H1 (cell line): ENCODE results near the gene FBXO5. TPM values are rescaled to one million over a fixed set of nuclear protein-coding genes. Genes with fewer than 3 reads are reported as not detected.

Source experiments
- CTCF ChIA-PET: fragments of 300-600 bp; sonication (Branson Sonifier 250); formaldehyde crosslinking; loops from one replicate; lab custom pipeline; 2021; ENCODE audit not compliant: partially characterized antibody; lab: Charles Lee
- POLR2A ChIA-PET: fragments of 300-600 bp; sonication (Branson Sonifier 250); formaldehyde crosslinking; loops from one replicate; lab custom pipeline; 2021; ENCODE audit warnings: inconsistent platforms; ENCODE audit not compliant: partially characterized antibody; lab: Charles Lee
- DNase-seq, 2 experiments: peaks; one replicate each; pipeline versions ENCODE4 v3.0.0 to v3.0.0-alpha.2; 2010 to 2022; ENCODE audit warnings: low spot score in 2 of 2, low read depth in 1 of 2, mixed read lengths in 1 of 2
- FAIRE-seq: peaks from 2 replicates; lab custom pipeline; 2011; peaks lifted over from hg19 to GRCh38; lab: Jason Lieb, UNC
- H2AFZ ChIP-seq: 2 replicates; pipeline ENCODE4 v1.8.1; 2012; ENCODE audit warnings: low read length, inconsistent platforms
- H2AK5ac ChIP-seq: 2 replicates; pipeline ENCODE4 v1.6.1; 2013; ENCODE audit warnings: low read depth, low read length
- H2BK120ac ChIP-seq: replicated peaks from 2 replicates; pipeline ENCODE3; 2013; ENCODE audit warnings: low read depth, low read length, inconsistent platforms
- H2BK12ac ChIP-seq: 2 replicates; pipeline ENCODE4 v1.6.1; 2013; ENCODE audit warnings: low read depth, low read length
- H2BK15ac ChIP-seq: 2 replicates; pipeline ENCODE4 v1.6.1; 2013; ENCODE audit warnings: low read length
- H2BK20ac ChIP-seq: 2 replicates; pipeline ENCODE4 v1.6.1; 2013; ENCODE audit warnings: low read length
- H2BK5ac ChIP-seq: 2 replicates; pipeline ENCODE4 v1.6.1; 2013; ENCODE audit warnings: low read depth, low read length
- H3K14ac ChIP-seq: 2 replicates; pipeline ENCODE4 v1.6.1; 2013; ENCODE audit warnings: inconsistent platforms; ENCODE audit not compliant: insufficient read length
- H3K18ac ChIP-seq: 2 replicates; pipeline ENCODE4 v1.6.1; 2013; ENCODE audit warnings: low read length; ENCODE audit errors: extremely low read depth
- H3K23ac ChIP-seq: 2 replicates; pipeline ENCODE4 v1.6.1; 2013; ENCODE audit warnings: inconsistent platforms; ENCODE audit not compliant: insufficient read length
- H3K23me2 ChIP-seq: 2 replicates; pipeline ENCODE4 v1.6.1; 2013; ENCODE audit warnings: low read depth, low read length
- H3K27ac ChIP-seq: 2 replicates; pipeline ENCODE4 v1.6.1; 2011; ENCODE audit warnings: low read depth, low read length, inconsistent platforms
- H3K27me3 ChIP-seq, 4 experiments: replicated peaks in 1 of 4; 1 replicate in 1 of 4; 2 replicates in 3 of 4; pipeline versions ENCODE4 v1.6.1 to v1.8.1; 2011 to 2013; ENCODE audit warnings: low read length in 3 of 4, mild to moderate bottlenecking in 3 of 4, inconsistent platforms in 2 of 4, mixed read lengths in 2 of 4, moderate library complexity in 1 of 4; ENCODE audit not compliant: control insufficient read depth in 3 of 4, insufficient read depth in 3 of 4; ENCODE audit errors: extremely low read depth in 1 of 4
- H3K36me3 ChIP-seq, 4 experiments: 2 replicates each; pipeline versions ENCODE4 v1.6.1 to v1.8.1; 2011 to 2013; ENCODE audit warnings: mild to moderate bottlenecking in 4 of 4, low read length in 3 of 4, moderate library complexity in 2 of 4, control low read depth in 1 of 4, inconsistent platforms in 1 of 4; ENCODE audit not compliant: insufficient read depth in 4 of 4, control insufficient read depth in 2 of 4
- H3K4ac ChIP-seq: replicated peaks from 2 replicates; pipeline ENCODE3; 2013; ENCODE audit warnings: low read length, low read depth, mixed read lengths, inconsistent platforms; ENCODE audit not compliant: insufficient read length
- H3K4me1 ChIP-seq, 4 experiments: replicated peaks in 1 of 4; 1 replicate in 1 of 4; 2 replicates in 3 of 4; pipeline versions ENCODE4 v1.6.1 to v1.8.1; 2011 to 2013; ENCODE audit warnings: low read length in 3 of 4, inconsistent platforms in 2 of 4, mixed read lengths in 1 of 4; ENCODE audit not compliant: insufficient read depth in 4 of 4, control insufficient read depth in 3 of 4
- H3K4me2 ChIP-seq, 2 experiments: 2 replicates each; pipeline versions ENCODE4 v1.6.1 to v1.8.1; 2011 to 2013; ENCODE audit warnings: low read depth in 2 of 2, low read length in 2 of 2, control low read depth in 1 of 2, inconsistent platforms in 1 of 2, mild to moderate bottlenecking in 1 of 2; ENCODE audit not compliant: insufficient read depth in 1 of 2
- H3K4me3 ChIP-seq, 4 experiments: fragments of 200-600, 300-600 bp in 1 of 4; sonication (generic), shearing (Covaris generic), sonication (Bioruptor Twin) in 1 of 4; 2 replicates each; pipeline versions ENCODE4 v1.5.1 to v1.8.1; 2011 to 2016; ENCODE audit warnings: low read length in 4 of 4, low read depth in 3 of 4, control low read depth in 2 of 4, inconsistent platforms in 2 of 4, mild to moderate bottlenecking in 2 of 4, mixed read lengths in 1 of 4, moderate library complexity in 1 of 4; ENCODE audit not compliant: insufficient read depth in 2 of 4; ENCODE audit errors: extremely low read depth in 1 of 4
- H3K56ac ChIP-seq: replicated peaks from 2 replicates; pipeline ENCODE3; 2013; ENCODE audit warnings: low read depth, mild to moderate bottlenecking, mixed read lengths, low read length, inconsistent platforms; ENCODE audit not compliant: insufficient read length
- H3K79me1 ChIP-seq: 2 replicates; pipeline ENCODE4 v1.6.1; 2013; ENCODE audit warnings: low read depth, low read length, control low read depth
- H3K79me2 ChIP-seq, 2 experiments: 2 replicates each; pipeline versions ENCODE4 v1.6.1 to v1.8.1; 2012 to 2013; ENCODE audit warnings: low read length in 2 of 2, mild to moderate bottlenecking in 2 of 2, inconsistent platforms in 1 of 2; ENCODE audit not compliant: insufficient read depth in 2 of 2, control insufficient read depth in 1 of 2
- H3K9ac ChIP-seq, 4 experiments: replicated peaks in 1 of 4; 1 replicate in 1 of 4; 2 replicates in 3 of 4; pipeline versions ENCODE4 v1.6.1 to v1.8.1; 2011 to 2013; ENCODE audit warnings: low read depth in 3 of 4, low read length in 3 of 4, control low read depth in 2 of 4, mild to moderate bottlenecking in 2 of 4, moderate library complexity in 2 of 4, inconsistent platforms in 1 of 4; ENCODE audit errors: extremely low read depth in 1 of 4
- H3K9me3 ChIP-seq, 2 experiments: 2 replicates each; pipeline versions ENCODE4 v1.6.1 to v1.8.1; 2012 to 2013; ENCODE audit warnings: mild to moderate bottlenecking in 2 of 2, moderate library complexity in 2 of 2, control low read depth in 1 of 2, inconsistent platforms in 1 of 2, low read depth in 1 of 2, low read length in 1 of 2, mixed read lengths in 1 of 2; ENCODE audit not compliant: insufficient read depth in 2 of 2
- H4K20me1 ChIP-seq, 2 experiments: replicated peaks in 1 of 2; 2 replicates each; pipeline versions ENCODE3 to v1.8.1; 2011 to 2013; ENCODE audit warnings: inconsistent platforms in 2 of 2, low read length in 2 of 2, mild to moderate bottlenecking in 1 of 2; ENCODE audit not compliant: insufficient read depth in 2 of 2, control insufficient read depth in 1 of 2
- H4K5ac ChIP-seq: 2 replicates; pipeline ENCODE4 v1.6.1; 2013; ENCODE audit warnings: low read length, low read depth, mixed read lengths, inconsistent platforms; ENCODE audit not compliant: insufficient read length
- H4K8ac ChIP-seq: 2 replicates; pipeline ENCODE4 v1.8.0; 2013; ENCODE audit warnings: mild to moderate bottlenecking, moderate library complexity, low read length, inconsistent platforms; ENCODE audit not compliant: insufficient read depth; ENCODE audit errors: extremely low read depth
- H4K91ac ChIP-seq: replicated peaks from 2 replicates; pipeline ENCODE3; 2013; ENCODE audit warnings: low read length, mixed read lengths, inconsistent platforms; ENCODE audit not compliant: insufficient read length
- CTBP2 ChIP-seq: IDR thresholded peaks from 2 replicates; pipeline ENCODE4 v1.7.0; 2011; ENCODE audit warnings: borderline replicate concordance, mild to moderate bottlenecking, moderate library complexity, mixed read lengths, low read length; ENCODE audit not compliant: insufficient read depth, insufficient read length
- RAD21 ChIP-seq, 2 experiments: IDR thresholded peaks in 1 of 2; conservative IDR thresholded peaks in 1 of 2; 2 replicates each; pipeline ENCODE4 v1.6.1; 2011; ENCODE audit warnings: low read depth in 2 of 2, low read length in 2 of 2, improper control_type of control experiment in 1 of 2, inconsistent platforms in 1 of 2, mild to moderate bottlenecking in 1 of 2, moderate library complexity in 1 of 2
- SIRT6 ChIP-seq: IDR thresholded peaks from one replicate; pipeline ENCODE4 v1.7.1; 2012; ENCODE audit warnings: low read length, inconsistent platforms
- WGBS, 2 experiments: shearing (Covaris generic) in 1 of 2; methylation state at CpG; one replicate each; pipeline versions ENCODE4 v1.1.6 to v1.1.7; 2013 to 2015; ENCODE audit warnings: low lambda C conversion rate in 2 of 2, mixed read lengths in 2 of 2, inconsistent platforms in 1 of 2, low coverage in 1 of 2, missing lambda C conversion rate in 1 of 2; ENCODE audit not compliant: insufficient replicate concordance in 2 of 2, insufficient coverage in 1 of 2, insufficient read length in 1 of 2; ENCODE audit errors: extremely low coverage in 1 of 2, missing lambda C conversion rate in 1 of 2; 5-methylcytosine and 5-hydroxymethylcytosine counted together
- polyA plus RNA-seq, 7 experiments: library from polyadenylated mRNA; depleted of rRNA in 3 of 7; stranded (reverse) in 5 of 7; unstranded in 2 of 7; fragments of >200 nt in 5 of 7; fragments of 200-250 nt in 2 of 7; gene quantifications; 1 replicate in 5 of 7; 2 replicates in 1 of 7; 4 replicates in 1 of 7; pipeline versions ENCODE4 v1.2.1 to v1.2.3, GENCODE V29; 2011 to 2013; ENCODE audit warnings: missing spikeins in 2 of 7, mixed read lengths in 2 of 7
- total RNA-seq: library from RNA; stranded (reverse); fragmentation: NEBNext Ultra II Directional; extraction: Animal tissue kit (Norgen Biotek cat#: 25700); gene quantifications from 2 replicates; pipeline ENCODE4 v1.2.1, GENCODE V29; 2021
- TF ChIP-seq, protein P1 (sequence below), 3 experiments: IDR thresholded peaks; 1 replicate in 2 of 3; 2 replicates in 1 of 3; pipeline versions ENCODE4 v1.5.1 to v1.6.1; 2011; ENCODE audit warnings: low read length in 3 of 3, mild to moderate bottlenecking in 3 of 3, inconsistent platforms in 2 of 3, low read depth in 1 of 3, moderate library complexity in 1 of 3; ENCODE audit not compliant: insufficient read depth in 1 of 3; ENCODE audit errors: control extremely low read depth in 1 of 3

Gene FBXO5
- total and polyA plus RNA-seq, 2 of the 8 experiments (the other 6 are each of a cell fraction or from before 2014, with no cell fraction given): 13.7 to 55.1 TPM

DNA sequence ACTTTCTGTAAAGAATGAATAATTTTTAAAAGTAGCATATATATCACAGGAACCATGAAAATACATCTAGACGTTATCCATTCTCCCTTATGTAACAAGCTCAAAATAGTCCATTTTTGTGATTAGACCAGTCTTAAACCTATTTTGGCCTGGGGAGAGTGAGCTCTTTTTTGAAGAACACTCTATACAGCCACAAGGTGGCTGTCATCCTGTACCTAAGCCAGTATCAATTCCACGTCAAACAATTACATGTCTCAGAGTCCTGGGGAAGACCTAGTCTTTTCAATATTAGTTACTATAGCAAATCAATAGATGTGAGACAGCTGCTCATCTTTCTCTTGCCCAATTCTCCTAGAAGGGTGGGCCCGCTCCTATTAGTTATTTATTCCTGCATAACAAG is 28.4 kb downstream of the FBXO5 start:
- Histone ChIP-seq H3K79me1 (no peaks in the 10 kb centered on the region), H3K23ac (no peak overlapping the region), H2AK5ac (no peak overlapping the region), H2BK5ac (no peak overlapping the region), H2BK120ac (no peak overlapping the region), H3K18ac (no peak overlapping the region), H2BK12ac (no peak overlapping the region), H2BK15ac (no peak overlapping the region), H3K36me3 (no peaks in the 10 kb centered on the region), H3K4ac (no peak overlapping the region), H3K4me1 (peaks cover 0 to 4% (median 0%) of the 10 kb centered on the region in 4 experiments; a peak in 1 of 7 replicates), H4K8ac (no peak overlapping the region), H3K23me2 (no peaks in the 10 kb centered on the region), H4K20me1 (no peaks in the 10 kb centered on the region), H3K27ac (no peak overlapping the region), H3K4me3 (no peak overlapping the region), H4K5ac (no peak overlapping the region), H2BK20ac (no peak overlapping the region), H3K27me3 (no peaks in the 10 kb centered on the region), H3K4me2 (no peak overlapping the region), H3K9me3 (no peaks in the 10 kb centered on the region; a peak in 1 of 4 replicates), H2AFZ (no peak overlapping the region), H3K79me2 (no peaks in the 10 kb centered on the region), H3K9ac (no peak overlapping the region), H3K14ac (no peak overlapping the region), H3K56ac (no peak overlapping the region), H4K91ac (no peak overlapping the region)
- CTCF ChIA-PET: interaction anchor here (0.6 to 3.1 kb wide), 40 partner anchors 8 to 253 kb away, joined by 3 to 35 read pairs (median 5); partner anchors contain the start of genes FBXO5 and VIP
- 92% methylated on average over 3 of the region's 3 CpGs; no CpG with 5 or more reads in 1 of the 2 experiments for WGBS, 2 experiments
- FAIRE-seq (no peak), DNase-seq (no peak)
- TF ChIP-seq SIRT6 (no peak), RAD21 (IDR thresholded peaks at IDR 0.05 in 1 of 2, conservative IDR thresholded peaks at IDR 0.05 in 1 of 2; ENCODE audit: low read depth in 2 of 2, low read length in 2 of 2) (peak in 1 of 2 experiments; percentile 15; a peak in 1 of 4 replicates), CTBP2 (no peak)
- TF ChIP-seq, protein P1, sequence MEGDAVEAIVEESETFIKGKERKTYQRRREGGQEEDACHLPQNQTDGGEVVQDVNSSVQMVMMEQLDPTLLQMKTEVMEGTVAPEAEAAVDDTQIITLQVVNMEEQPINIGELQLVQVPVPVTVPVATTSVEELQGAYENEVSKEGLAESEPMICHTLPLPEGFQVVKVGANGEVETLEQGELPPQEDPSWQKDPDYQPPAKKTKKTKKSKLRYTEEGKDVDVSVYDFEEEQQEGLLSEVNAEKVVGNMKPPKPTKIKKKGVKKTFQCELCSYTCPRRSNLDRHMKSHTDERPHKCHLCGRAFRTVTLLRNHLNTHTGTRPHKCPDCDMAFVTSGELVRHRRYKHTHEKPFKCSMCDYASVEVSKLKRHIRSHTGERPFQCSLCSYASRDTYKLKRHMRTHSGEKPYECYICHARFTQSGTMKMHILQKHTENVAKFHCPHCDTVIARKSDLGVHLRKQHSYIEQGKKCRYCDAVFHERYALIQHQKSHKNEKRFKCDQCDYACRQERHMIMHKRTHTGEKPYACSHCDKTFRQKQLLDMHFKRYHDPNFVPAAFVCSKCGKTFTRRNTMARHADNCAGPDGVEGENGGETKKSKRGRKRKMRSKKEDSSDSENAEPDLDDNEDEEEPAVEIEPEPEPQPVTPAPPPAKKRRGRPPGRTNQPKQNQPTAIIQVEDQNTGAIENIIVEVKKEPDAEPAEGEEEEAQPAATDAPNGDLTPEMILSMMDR (IDR thresholded peaks at IDR 0.05; ENCODE audit: control extremely low read depth in 1 of 3, insufficient read depth in 1 of 3, low read depth in 1 of 3, low read length in 3 of 3): 0 out of 4 replicates have a peak, but pooled peaks of 1 of the 3 experiments have one; percentile 7
- POLR2A ChIA-PET: interaction anchor here (1.5 to 1.6 kb wide), 2 partner anchors 12 to 29 kb away, joined by 3 read pairs; partner anchors contain the start of gene FBXO5
